ENCODE data around the gene NRG3.

DNA sequence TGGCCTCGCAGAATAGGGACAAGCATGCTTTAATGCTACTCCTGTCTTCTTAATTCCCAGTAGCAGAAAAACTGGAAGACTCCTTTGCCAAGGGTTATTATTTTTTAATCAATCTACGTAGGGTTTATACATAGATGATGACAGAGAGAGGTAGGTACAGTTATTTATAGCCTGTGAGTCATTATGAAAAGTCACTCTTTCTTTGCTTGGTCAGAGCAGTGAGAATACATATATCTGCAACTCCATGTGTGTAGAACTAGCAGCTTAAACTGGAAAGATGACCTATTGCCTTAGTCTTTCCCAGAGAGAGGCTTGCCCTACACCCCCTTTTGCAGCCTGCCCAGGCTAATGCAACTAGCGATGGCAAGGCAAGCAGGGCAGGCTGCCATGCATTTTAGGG, 1050.6 kb downstream of the NRG3 start:
- TF ChIP-seq, protein P1, sequence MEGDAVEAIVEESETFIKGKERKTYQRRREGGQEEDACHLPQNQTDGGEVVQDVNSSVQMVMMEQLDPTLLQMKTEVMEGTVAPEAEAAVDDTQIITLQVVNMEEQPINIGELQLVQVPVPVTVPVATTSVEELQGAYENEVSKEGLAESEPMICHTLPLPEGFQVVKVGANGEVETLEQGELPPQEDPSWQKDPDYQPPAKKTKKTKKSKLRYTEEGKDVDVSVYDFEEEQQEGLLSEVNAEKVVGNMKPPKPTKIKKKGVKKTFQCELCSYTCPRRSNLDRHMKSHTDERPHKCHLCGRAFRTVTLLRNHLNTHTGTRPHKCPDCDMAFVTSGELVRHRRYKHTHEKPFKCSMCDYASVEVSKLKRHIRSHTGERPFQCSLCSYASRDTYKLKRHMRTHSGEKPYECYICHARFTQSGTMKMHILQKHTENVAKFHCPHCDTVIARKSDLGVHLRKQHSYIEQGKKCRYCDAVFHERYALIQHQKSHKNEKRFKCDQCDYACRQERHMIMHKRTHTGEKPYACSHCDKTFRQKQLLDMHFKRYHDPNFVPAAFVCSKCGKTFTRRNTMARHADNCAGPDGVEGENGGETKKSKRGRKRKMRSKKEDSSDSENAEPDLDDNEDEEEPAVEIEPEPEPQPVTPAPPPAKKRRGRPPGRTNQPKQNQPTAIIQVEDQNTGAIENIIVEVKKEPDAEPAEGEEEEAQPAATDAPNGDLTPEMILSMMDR (IDR thresholded peaks at IDR 0.05; ENCODE audit: low read length) = no peak
- no peak for TF ChIP-seq EZH2 (IDR thresholded peaks at IDR 0.05; ENCODE audit: borderline replicate concordance, low read length)
